A549 (cell line): Measurements from ENCODE around the gene ARHGEF4. TPM values are rescaled to one million over a fixed set of nuclear protein-coding genes. Genes with fewer than 3 reads are reported as not detected.

ENCODE experiments used
- ATAC-seq, 2 experiments: fragments of 200-7000 bp in 1 of 2; fragments of >200 bp in 1 of 2; cut with Nextera tagmentation in 1 of 2; cut with Tn5 transposase in 1 of 2; 3 replicates each; pipeline versions ENCODE4 v1.8.0 to v1.9.1; 2018 to 2020; ENCODE audit warnings: mild to moderate bottlenecking in 1 of 2, moderate library complexity in 1 of 2
- CTCF ChIA-PET: fragments of 300-600 bp; sonication (Branson Sonifier 250); formaldehyde crosslinking; extraction: SDS; loops from one replicate; lab custom pipeline; 2021; ENCODE audit warnings: antibody characterized with exemption, inconsistent platforms; lab: Yijun Ruan, JAX
- POLR2A ChIA-PET: fragments of 350-600 bp; formaldehyde crosslinking; extraction: SDS; loops from one replicate; lab custom pipeline; 2021; ENCODE audit warnings: antibody characterized with exemption, inconsistent platforms; lab: Yijun Ruan, JAX
- DNase-seq, 2 experiments: peaks; one replicate each; pipeline versions ENCODE4 v3.0.0 to v3.0.0-alpha.2; 2011 to 2016; ENCODE audit warnings: low read depth in 1 of 2, low spot score in 1 of 2
- FAIRE-seq: peaks from 2 replicates; lab custom pipeline; 2011; peaks lifted over from hg19 to GRCh38; lab: Jason Lieb, UNC
- H3K27ac ChIP-seq, 2 experiments: fragments of >200 bp; sonication (Bioruptor Twin); formaldehyde crosslinking; 3 replicates each; pipeline ENCODE4 v1.5.1; 2016 to 2017
- H3K4me1 ChIP-seq: fragments of >200 bp; sonication (Bioruptor Twin); formaldehyde crosslinking; 3 replicates; pipeline ENCODE4 v1.6.1; 2016
- H3K4me2 ChIP-seq: fragments of >200 bp; sonication (Bioruptor Twin); formaldehyde crosslinking; 3 replicates; pipeline ENCODE4 v1.6.1; 2016
- H3K4me3 ChIP-seq: fragments of >200 bp; sonication (Bioruptor Twin); formaldehyde crosslinking; 3 replicates; pipeline ENCODE4 v1.5.1; 2016
- H3K9me3 ChIP-seq: fragments of >200 bp; sonication (Bioruptor Twin); formaldehyde crosslinking; 3 replicates; pipeline ENCODE4 v1.6.1; 2016
- BHLHE40 ChIP-seq: IDR thresholded peaks from 2 replicates; pipeline ENCODE4 v1.6.1; 2012; ENCODE audit warnings: low read depth, low read length, inconsistent platforms
- CBX8 ChIP-seq: fragments of 200-600 bp; sonication (generic); IDR thresholded peaks from 2 replicates; pipeline ENCODE4 v1.6.1; 2016
- CEBPB ChIP-seq, 2 experiments: fragments of >200 bp in 1 of 2; sonication (Bioruptor Twin) in 1 of 2; formaldehyde crosslinking in 1 of 2; IDR thresholded peaks; 2 replicates each; pipeline ENCODE4 v1.6.1; 2012 to 2016
- CHD2 ChIP-seq: fragments of 150-350 bp; IDR thresholded peaks from 2 replicates; pipeline ENCODE4 v1.6.1; 2014; ENCODE audit warnings: low read length; ENCODE audit not compliant: partially characterized antibody
- CHD4 ChIP-seq: fragments of 200-600 bp; sonication (generic); IDR thresholded peaks from 2 replicates; pipeline ENCODE4 v1.6.1; 2016; ENCODE audit warnings: antibody characterized with exemption, mild to moderate bottlenecking, borderline replicate concordance
- CTCF ChIP-seq: fragments of >200 bp; sonication (Bioruptor Twin); formaldehyde crosslinking; IDR thresholded peaks from 3 replicates; pipeline ENCODE4 v1.5.1; 2016
- EP300 ChIP-seq, 2 experiments: fragments of >200 bp; sonication (Bioruptor Twin); formaldehyde crosslinking; IDR thresholded peaks; 2 replicates in 1 of 2; 3 replicates in 1 of 2; pipeline ENCODE4 v1.6.1; 2016 to 2017
- FOSB ChIP-seq: fragments of 250-450 bp; sonication (Bioruptor Pico); IDR thresholded peaks from 2 replicates; pipeline ENCODE4 v1.5.0; 2020; ENCODE audit warnings: mild to moderate bottlenecking, moderate library complexity
- GATA3 ChIP-seq: IDR thresholded peaks from 2 replicates; pipeline ENCODE4 v1.6.1; 2012; ENCODE audit warnings: borderline replicate concordance
- HDAC2 ChIP-seq: fragments of 200-600 bp; sonication (generic); IDR thresholded peaks from 2 replicates; pipeline ENCODE4 v1.6.1; 2016
- HEYL ChIP-seq: fragments of 250-450 bp; sonication (Bioruptor Pico); IDR thresholded peaks from 2 replicates; pipeline ENCODE4 v1.8.0; 2021; ENCODE audit warnings: mild to moderate bottlenecking, moderate library complexity
- HOXA7 ChIP-seq: fragments of 250-450 bp; sonication (Bioruptor Pico); IDR thresholded peaks from 2 replicates; pipeline ENCODE4 v1.5.0; 2020; ENCODE audit warnings: mild to moderate bottlenecking, moderate library complexity
- HOXB13 ChIP-seq: fragments of 250-450 bp; sonication (Bioruptor Pico); IDR thresholded peaks from 2 replicates; pipeline ENCODE4 v1.5.0; 2020; ENCODE audit warnings: low read depth, mild to moderate bottlenecking, moderate library complexity
- JUNB ChIP-seq: fragments of >200 bp; sonication (Bioruptor Twin); formaldehyde crosslinking; IDR thresholded peaks from 2 replicates; pipeline ENCODE4 v1.6.1; 2016
- KDM1A ChIP-seq: fragments of 200-600 bp; sonication (generic); IDR thresholded peaks from 2 replicates; pipeline ENCODE4 v1.6.1; 2016; ENCODE audit warnings: low read depth, mild to moderate bottlenecking
- KDM5A ChIP-seq: fragments of 200-600 bp; sonication (generic); IDR thresholded peaks from 2 replicates; pipeline ENCODE4 v1.6.1; 2016; ENCODE audit warnings: antibody characterized with exemption, mild to moderate bottlenecking
- MAFK ChIP-seq: fragments of 450-650 bp; IDR thresholded peaks from 2 replicates; pipeline ENCODE4 v1.6.1; 2014; ENCODE audit not compliant: partially characterized antibody
- MAZ ChIP-seq: fragments of 150-350 bp; IDR thresholded peaks from 2 replicates; pipeline ENCODE4 v1.6.1; 2014; ENCODE audit warnings: antibody characterized with exemption, low read depth, low read length, borderline replicate concordance
- MYC ChIP-seq: IDR thresholded peaks from 2 replicates; pipeline ENCODE4 v1.6.1; 2012; ENCODE audit warnings: mild to moderate bottlenecking, inconsistent platforms, low read length, improper control_type of control experiment, borderline replicate concordance
- NPAS2 ChIP-seq: fragments of 250-450 bp; sonication (Bioruptor Pico); IDR thresholded peaks from 2 replicates; pipeline ENCODE4 v1.8.0; 2022; ENCODE audit warnings: mild to moderate bottlenecking, moderate library complexity, borderline replicate concordance
- NR3C1 ChIP-seq: fragments of >200 bp; sonication (Bioruptor Twin); formaldehyde crosslinking; IDR thresholded peaks from 3 replicates; pipeline ENCODE4 v1.6.1; 2017
- PHF8 ChIP-seq: fragments of 200-600 bp; sonication (generic); IDR thresholded peaks from 2 replicates; pipeline ENCODE4 v1.6.1; 2016; ENCODE audit warnings: low read depth, mild to moderate bottlenecking, antibody characterized with exemption, moderate library complexity, borderline replicate concordance
- POLR2A ChIP-seq: IDR thresholded peaks from 2 replicates; pipeline ENCODE4 v1.6.1; 2012; ENCODE audit warnings: mild to moderate bottlenecking, low read length
- RAD21 ChIP-seq, 2 experiments: fragments of >200 bp in 1 of 2; sonication (Bioruptor Twin) in 1 of 2; formaldehyde crosslinking in 1 of 2; IDR thresholded peaks in 1 of 2; conservative IDR thresholded peaks in 1 of 2; 2 replicates in 1 of 2; 3 replicates in 1 of 2; pipeline ENCODE4 v1.6.1; 2012 to 2018; ENCODE audit warnings: inconsistent platforms in 1 of 2
- RARB ChIP-seq: fragments of 250-450 bp; sonication (Bioruptor Pico); IDR thresholded peaks from 2 replicates; pipeline ENCODE4 v1.8.0; 2021; ENCODE audit warnings: mild to moderate bottlenecking, moderate library complexity
- RCOR1 ChIP-seq: fragments of 150-350 bp; IDR thresholded peaks from 2 replicates; pipeline ENCODE4 v1.6.1; 2014; ENCODE audit warnings: antibody characterized with exemption, low read length, low read depth
- TFCP2L1 ChIP-seq: fragments of 250-450 bp; sonication (Bioruptor Pico); IDR thresholded peaks from 2 replicates; pipeline ENCODE4 v1.5.0; 2021; ENCODE audit warnings: mild to moderate bottlenecking
- USF2 ChIP-seq: fragments of 450-650 bp; IDR thresholded peaks from 2 replicates; pipeline ENCODE4 v1.6.1; 2014; ENCODE audit warnings: antibody characterized with exemption
- ZFP36 ChIP-seq: fragments of 450-650 bp; IDR thresholded peaks from 2 replicates; pipeline ENCODE4 v1.6.1; 2014; ENCODE audit warnings: borderline replicate concordance; ENCODE audit not compliant: partially characterized antibody
- WGBS: methylation state at CpG from one replicate; pipeline ENCODE4 v1.1.6; 2017; ENCODE audit errors: missing lambda C conversion rate; 5-methylcytosine and 5-hydroxymethylcytosine counted together
- polyA plus RNA-seq, 4 experiments: library from polyadenylated mRNA; depleted of rRNA in 3 of 4; stranded (reverse); fragments of >200 nt; fragmentation: RNase III in 1 of 4; extraction: RNeasy Plus Mini Kit Qiagen cat#74134 plus additional on column Dnase treatment in 1 of 4; gene quantifications; 2 replicates in 3 of 4; 3 replicates in 1 of 4; pipeline ENCODE4 v1.2.3, GENCODE V29; 2011 to 2017
- TF ChIP-seq, protein P1 (sequence below): IDR thresholded peaks from 2 replicates; pipeline ENCODE4 v1.6.1; 2012
- TF ChIP-seq, protein P2 (sequence below): fragments of 150-350 bp; IDR thresholded peaks from 2 replicates; pipeline ENCODE4 v1.6.1; 2014; ENCODE audit warnings: low read depth, mild to moderate bottlenecking, low read length
- TF ChIP-seq, protein P3 (sequence below): fragments of 250-450 bp; sonication (Bioruptor Pico); IDR thresholded peaks from 2 replicates; pipeline ENCODE4 v1.5.0; 2021; ENCODE audit warnings: mild to moderate bottlenecking, moderate library complexity, borderline replicate concordance

Gene ARHGEF4
- polyA plus RNA-seq, 2 of the 4 experiments (the other 2 are of a cell fraction), result 1.00 to 2.1 TPM

- 69% methylated on average over 6 of the region's 6 CpGs for WGBS
- no peak for TF ChIP-seq BHLHE40
- no peak for TF ChIP-seq HDAC2
- no peak for TF ChIP-seq CHD2
- TF ChIP-seq, protein P1, sequence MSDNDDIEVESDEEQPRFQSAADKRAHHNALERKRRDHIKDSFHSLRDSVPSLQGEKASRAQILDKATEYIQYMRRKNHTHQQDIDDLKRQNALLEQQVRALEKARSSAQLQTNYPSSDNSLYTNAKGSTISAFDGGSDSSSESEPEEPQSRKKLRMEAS, result no peak
- TF ChIP-seq, protein P2, sequence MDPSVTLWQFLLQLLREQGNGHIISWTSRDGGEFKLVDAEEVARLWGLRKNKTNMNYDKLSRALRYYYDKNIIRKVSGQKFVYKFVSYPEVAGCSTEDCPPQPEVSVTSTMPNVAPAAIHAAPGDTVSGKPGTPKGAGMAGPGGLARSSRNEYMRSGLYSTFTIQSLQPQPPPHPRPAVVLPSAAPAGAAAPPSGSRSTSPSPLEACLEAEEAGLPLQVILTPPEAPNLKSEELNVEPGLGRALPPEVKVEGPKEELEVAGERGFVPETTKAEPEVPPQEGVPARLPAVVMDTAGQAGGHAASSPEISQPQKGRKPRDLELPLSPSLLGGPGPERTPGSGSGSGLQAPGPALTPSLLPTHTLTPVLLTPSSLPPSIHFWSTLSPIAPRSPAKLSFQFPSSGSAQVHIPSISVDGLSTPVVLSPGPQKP, result no peak
- no peak for TF ChIP-seq HOXB13 (CRISPR knock-in tag)
- no peak for TF ChIP-seq HOXA7 (CRISPR knock-in tag)
- no peak for TF ChIP-seq POLR2A
- no peak for TF ChIP-seq FOSB (CRISPR knock-in tag)
- ChIA-PET POLR2A (no interaction called here), CTCF (interaction anchor here (0.8 to 6.4 kb wide), 5 partner anchors 9 to 86 kb away, joined by 3 to 56 read pairs (median 4); no protein-coding TSS in a partner anchor)
- Histone ChIP-seq H3K4me3 (no peak overlapping the region), H3K9me3 (no peaks in the 10 kb centered on the region), H3K4me1 (no peaks in the 10 kb centered on the region), H3K4me2 (no peak overlapping the region), H3K27ac (no peak overlapping the region)
- FAIRE-seq, result no peak
- ATAC-seq, result no peak
- no peak for DNase-seq
Measured at GRCh38 chr2:130882991-130883390, 46.3 kb downstream of the ARHGEF4 start.

DNA sequence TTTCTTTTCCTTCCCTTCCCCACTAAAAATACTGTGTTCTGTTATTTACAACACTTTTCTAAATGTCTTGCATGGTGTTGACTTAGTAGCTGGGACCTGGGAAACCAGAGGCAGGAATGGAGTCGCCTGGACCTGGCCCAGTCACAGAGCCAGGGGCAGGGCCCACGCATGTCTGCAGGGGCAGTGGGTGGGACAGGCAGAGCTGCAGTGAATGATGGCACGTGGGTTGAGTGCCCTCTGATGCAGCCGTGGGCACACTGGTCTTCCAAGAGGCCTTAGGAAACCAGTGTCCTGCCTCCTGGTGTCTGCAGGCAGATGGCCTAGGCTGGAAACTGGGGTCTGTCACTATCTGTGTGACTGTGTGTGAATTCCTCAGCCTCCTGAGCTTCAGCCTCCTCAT, 46.8 kb downstream of the ARHGEF4 start:
- Histone ChIP-seq H3K9me3 (no peaks in the 10 kb centered on the region), H3K4me1 (no peaks in the 10 kb centered on the region)
- no peak for ATAC-seq
- DNase-seq, result no peak
- CTCF ChIA-PET, result interaction anchor here (0.8 to 6.4 kb wide), 5 partner anchors 9 to 87 kb away, joined by 3 to 56 read pairs (median 4); no protein-coding TSS in a partner anchor
- 64% methylated on average over 4 of the region's 4 CpGs for WGBS
- TF ChIP-seq RARB (no peak), RAD21 (conservative IDR thresholded peaks at IDR 0.05 in 1 of 2, IDR thresholded peaks at IDR 0.05 in 1 of 2) (no peak), ZFP36 (no peak), MAZ (no peak), POLR2A (no peak), CEBPB (IDR thresholded peaks at IDR 0.05) (no peak), NR3C1 (no peak), NPAS2 (CRISPR knock-in tag) (no peak), TFCP2L1 (CRISPR knock-in tag) (no peak), HEYL (CRISPR knock-in tag) (no peak), EP300 (IDR thresholded peaks at IDR 0.05) (no peak)
- TF ChIP-seq, all 56 proteins: peak for 0
- POLR2A ChIA-PET, result no interaction called here
- Histone ChIP-seq H3K4me3 (no peak overlapping the region), H3K27ac (no peak overlapping the region), H3K4me2 (no peak overlapping the region)
- FAIRE-seq, result no peak

GRCh38 chr2:130884013-130884412, 47.3 kb downstream of the ARHGEF4 start:
- H3K9me3 ChIP-seq, result no peaks in the 10 kb centered on the region
- no peak for FAIRE-seq

More at GRCh38 chr2:130884013-130884412, 47.3 kb downstream of the ARHGEF4 start:
- H3K4me1 ChIP-seq, result no peaks in the 10 kb centered on the region
- ATAC-seq, result no peak
- CTCF ChIA-PET, result interaction anchor here (1.5 to 6.4 kb wide), 3 partner anchors 10 to 87 kb away, joined by 4 to 56 read pairs (median 13); no protein-coding TSS in a partner anchor
- DNase-seq, result no peak
- 65% methylated on average over 4 of the region's 4 CpGs for WGBS
- TF ChIP-seq, protein P3, sequence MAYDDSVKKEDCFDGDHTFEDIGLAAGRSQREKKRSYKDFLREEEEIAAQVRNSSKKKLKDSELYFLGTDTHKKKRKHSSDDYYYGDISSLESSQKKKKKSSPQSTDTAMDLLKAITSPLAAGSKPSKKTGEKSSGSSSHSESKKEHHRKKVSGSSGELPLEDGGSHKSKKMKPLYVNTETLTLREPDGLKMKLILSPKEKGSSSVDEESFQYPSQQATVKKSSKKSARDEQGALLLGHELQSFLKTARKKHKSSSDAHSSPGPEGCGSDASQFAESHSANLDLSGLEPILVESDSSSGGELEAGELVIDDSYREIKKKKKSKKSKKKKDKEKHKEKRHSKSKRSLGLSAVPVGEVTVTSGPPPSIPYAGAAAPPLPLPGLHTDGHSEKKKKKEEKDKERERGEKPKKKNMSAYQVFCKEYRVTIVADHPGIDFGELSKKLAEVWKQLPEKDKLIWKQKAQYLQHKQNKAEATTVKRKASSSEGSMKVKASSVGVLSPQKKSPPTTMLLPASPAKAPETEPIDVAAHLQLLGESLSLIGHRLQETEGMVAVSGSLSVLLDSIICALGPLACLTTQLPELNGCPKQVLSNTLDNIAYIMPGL (CRISPR knock-in tag), result no peak
- TF ChIP-seq USF2 (no peak), KDM1A (no peak), NPAS2 (CRISPR knock-in tag) (no peak), NR3C1 (no peak), GATA3 (no peak), FOSB (CRISPR knock-in tag) (no peak), CBX8 (no peak), KDM5A (no peak), CTCF (no peak), PHF8 (no peak), MAFK (no peak), BHLHE40 (no peak), JUNB (no peak), MYC (no peak), RCOR1 (no peak), CHD4 (no peak)
- H3K27ac ChIP-seq, result no peak overlapping the region
- POLR2A ChIA-PET, result no interaction called here
- no peak overlapping the region for H3K4me2 ChIP-seq
- H3K4me3 ChIP-seq, result no peak overlapping the region
